H1 (cell line): ENCODE data around the gene POU2AF3. TPM values are rescaled to one million over a fixed set of nuclear protein-coding genes. Genes with fewer than 3 reads are reported as not detected.

Experiments used
- CTBP2 ChIP-seq: IDR thresholded peaks from 2 replicates; pipeline ENCODE4 v1.7.0; 2011; ENCODE audit warnings: borderline replicate concordance, mild to moderate bottlenecking, moderate library complexity, mixed read lengths, low read length; ENCODE audit not compliant: insufficient read depth, insufficient read length
- KDM5A ChIP-seq: fragments of 200-600 bp; IDR thresholded peaks from 2 replicates; pipeline ENCODE4 v1.7.1; 2012; ENCODE audit warnings: mild to moderate bottlenecking, low read length, inconsistent platforms, mixed read lengths
- PHF8 ChIP-seq: fragments of 200-600 bp; sonication (generic); conservative IDR thresholded peaks from 2 replicates; pipeline ENCODE4 v1.7.1; 2012; ENCODE audit warnings: low read depth, mild to moderate bottlenecking, inconsistent platforms, low read length, moderate library complexity
- RXRA ChIP-seq: IDR thresholded peaks from 2 replicates; pipeline ENCODE4 v1.6.1; 2011; ENCODE audit warnings: low read depth, mild to moderate bottlenecking, low read length, moderate library complexity; ENCODE audit not compliant: insufficient read depth
- SP4 ChIP-seq: IDR thresholded peaks from 2 replicates; pipeline ENCODE4 v1.6.1; 2012; ENCODE audit warnings: low read length, inconsistent platforms
- polyA plus RNA-seq, 7 experiments: library from polyadenylated mRNA; depleted of rRNA in 3 of 7; stranded (reverse) in 5 of 7; unstranded in 2 of 7; fragments of >200 nt in 5 of 7; fragments of 200-250 nt in 2 of 7; gene quantifications; 1 replicate in 5 of 7; 2 replicates in 1 of 7; 4 replicates in 1 of 7; pipeline versions ENCODE4 v1.2.1 to v1.2.3, GENCODE V29; 2011 to 2013; ENCODE audit warnings: missing spikeins in 2 of 7, mixed read lengths in 2 of 7
- total RNA-seq: library from RNA; stranded (reverse); fragmentation: NEBNext Ultra II Directional; extraction: Animal tissue kit (Norgen Biotek cat#: 25700); gene quantifications from 2 replicates; pipeline ENCODE4 v1.2.1, GENCODE V29; 2021
- TF ChIP-seq, protein P1 (sequence below): IDR thresholded peaks from 2 replicates; pipeline ENCODE4 v1.6.1; 2011; ENCODE audit warnings: low read length, improper control_type of control experiment

Gene POU2AF3
- total and polyA plus RNA-seq, 2 of the 8 experiments (the other 6 are each of a cell fraction or from before 2014, with no cell fraction given), result 1.2 to 5.7 TPM

DNA sequence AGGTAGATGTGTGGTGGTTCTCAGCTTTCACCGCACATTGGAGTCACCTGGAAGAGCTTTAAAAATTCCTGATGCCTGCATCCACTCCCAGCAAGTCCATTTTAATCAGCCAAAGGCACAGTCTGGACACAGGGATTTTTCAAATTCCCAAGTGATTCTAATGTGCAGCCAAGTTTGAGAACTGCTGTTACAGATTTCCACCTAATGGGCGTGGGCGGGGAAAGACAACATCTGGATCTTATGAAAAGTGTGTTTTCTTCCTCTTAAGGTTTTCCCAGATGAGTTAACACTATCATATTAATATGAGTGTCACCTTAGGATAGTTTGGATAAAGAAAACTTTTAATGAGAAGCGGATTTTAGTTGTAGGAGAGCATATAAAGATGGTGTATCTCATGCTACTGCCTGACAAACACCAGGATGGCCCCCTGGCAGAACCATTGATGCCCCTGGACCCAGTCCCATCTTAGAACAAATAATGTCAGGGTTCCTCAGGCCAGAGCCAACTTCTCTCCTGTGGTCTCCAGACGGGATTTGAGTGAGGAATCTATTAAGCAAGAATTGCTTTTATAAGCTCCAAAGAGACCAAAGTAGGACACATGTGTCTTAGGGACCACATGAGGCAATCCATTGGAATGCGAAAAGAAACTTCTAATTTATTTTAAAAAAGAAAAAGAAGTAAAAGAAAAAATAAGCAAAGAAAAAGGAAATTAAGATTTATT, 48.8 kb downstream of the POU2AF3 start (continued):
- TF ChIP-seq, protein P1, sequence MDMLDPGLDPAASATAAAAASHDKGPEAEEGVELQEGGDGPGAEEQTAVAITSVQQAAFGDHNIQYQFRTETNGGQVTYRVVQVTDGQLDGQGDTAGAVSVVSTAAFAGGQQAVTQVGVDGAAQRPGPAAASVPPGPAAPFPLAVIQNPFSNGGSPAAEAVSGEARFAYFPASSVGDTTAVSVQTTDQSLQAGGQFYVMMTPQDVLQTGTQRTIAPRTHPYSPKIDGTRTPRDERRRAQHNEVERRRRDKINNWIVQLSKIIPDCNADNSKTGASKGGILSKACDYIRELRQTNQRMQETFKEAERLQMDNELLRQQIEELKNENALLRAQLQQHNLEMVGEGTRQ, result no peak
- no peak for TF ChIP-seq PHF8
- no peak for TF ChIP-seq RXRA
- no peak for TF ChIP-seq KDM5A
- TF ChIP-seq CTBP2, result no peak
- TF ChIP-seq SP4, result no peak
